IPS-11a (cell line): ENCODE results near the gene SSUH2.
"Not testable (repeated sequence)": the region's sequence is repeated elsewhere in the genome, so short reads cannot be mapped to it uniquely, and the experiment has no call there.

Source experiments
- H3K4me3 ChIP-seq: one replicate; pipeline ENCODE4 v1.5.1; 2013; ENCODE audit warnings: low read depth, low read length, control low read depth

Gene SSUH2

GRCh38 chr3:8589880-8590556 lies 54.6 kb downstream of the SSUH2 start:
- H3K4me3 ChIP-seq, result no peak overlapping the region

- no peak overlapping the region for H3K4me3 ChIP-seq
Measured at GRCh38 chr3:8584661-8585060, 59.9 kb downstream of the SSUH2 start.

- H3K4me3 ChIP-seq, result no peak overlapping the region
Measured at GRCh38 chr3:8581806-8582445, 62.7 kb downstream of the SSUH2 start.

GRCh38 chr3:8581373-8581772 lies 63.2 kb downstream of the SSUH2 start:
- H3K4me3 ChIP-seq, result no peak overlapping the region

- H3K4me3 ChIP-seq, result not testable (repeated sequence)
Measured at GRCh38 chr3:8580434-8580833, 64.2 kb downstream of the SSUH2 start.

GRCh38 chr3:8579943-8580342 lies 64.7 kb downstream of the SSUH2 start:
- H3K4me3 ChIP-seq, result no peak overlapping the region

GRCh38 chr3:8579096-8579495 lies 65.5 kb downstream of the SSUH2 start:
- H3K4me3 ChIP-seq, result no peak overlapping the region

GRCh38 chr3:8578282-8578681 lies 66.3 kb downstream of the SSUH2 start:
- H3K4me3 ChIP-seq, result no peak overlapping the region

- no peak overlapping the region for H3K4me3 ChIP-seq
Measured at GRCh38 chr3:8576841-8577571, 67.6 kb downstream of the SSUH2 start.

- H3K4me3 ChIP-seq, result no peak overlapping the region
Measured at GRCh38 chr3:8576436-8576835, 68.2 kb downstream of the SSUH2 start.

GRCh38 chr3:8575364-8576104 lies 69.1 kb downstream of the SSUH2 start:
- H3K4me3 ChIP-seq, result no peak overlapping the region

GRCh38 chr3:8574670-8575322 lies 69.8 kb downstream of the SSUH2 start:
- no peak overlapping the region for H3K4me3 ChIP-seq

GRCh38 chr3:8574040-8574669 lies 70.4 kb downstream of the SSUH2 start:
- H3K4me3 ChIP-seq, result no peak overlapping the region

- H3K4me3 ChIP-seq, result no peak overlapping the region
Measured at GRCh38 chr3:8573342-8573926, 71.2 kb downstream of the SSUH2 start.

- H3K4me3 ChIP-seq, result no peak overlapping the region
Measured at GRCh38 chr3:8571256-8571655, 73.3 kb downstream of the SSUH2 start.
